ENCODE data around the gene PCDHB3.
"Not testable (repeated sequence)": the region's sequence is repeated elsewhere in the genome, so short reads cannot be mapped to it uniquely, and the experiment has no call there.

PCDHB3 gene

DNA sequence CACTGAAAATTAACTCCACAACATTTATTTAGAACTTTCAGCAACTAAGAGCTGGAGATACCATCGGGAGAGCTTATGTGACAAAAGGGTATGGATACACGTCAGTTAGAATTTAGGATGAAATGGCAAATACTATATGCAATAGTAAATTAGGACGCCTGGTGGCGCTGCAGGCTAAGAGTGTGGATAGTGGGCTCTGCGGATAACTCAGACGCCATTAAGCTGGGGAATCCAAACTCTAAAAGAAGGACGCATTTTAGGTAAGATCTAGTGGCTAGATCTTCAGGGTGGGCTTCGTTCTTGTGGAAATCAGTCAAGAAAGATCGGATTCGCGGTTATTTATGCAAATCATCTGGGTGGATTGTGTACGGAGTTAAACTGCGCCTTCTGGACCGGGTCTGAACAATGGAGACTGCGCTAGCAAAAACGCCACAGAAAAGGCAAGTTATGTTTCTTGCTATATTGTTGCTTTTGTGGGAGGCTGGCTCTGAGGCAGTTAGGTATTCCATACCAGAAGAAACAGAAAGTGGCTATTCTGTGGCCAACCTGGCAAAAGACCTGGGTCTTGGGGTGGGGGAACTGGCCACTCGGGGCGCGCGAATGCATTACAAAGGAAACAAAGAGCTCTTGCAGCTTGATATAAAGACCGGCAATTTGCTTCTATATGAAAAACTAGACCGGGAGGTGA, 34.9 kb downstream of the PCDHB3 start, which contains the start of gene PCDHB5:
Gene PCDHB5, plus strand, starts transcription at position 177 of the 688 bp plus-strand sequence. Its CDS starts 229 bp downstream, at position 406.
- H3K36me3 ChIP-seq (ENCODE audit: control insufficient read depth in 1 of 2, insufficient read depth in 2 of 2, low read length in 2 of 2) = no peaks in the 10 kb centered on the region
- no peaks in the 10 kb centered on the region for H3K4me1 ChIP-seq (ENCODE audit: control insufficient read depth in 1 of 2, insufficient read depth in 2 of 2, low read length in 2 of 2)
- no peak within 1 kb of the TSS for H3K9ac ChIP-seq (ENCODE audit: low read depth in 1 of 2, low read length in 2 of 2)
- H3K27me3 ChIP-seq (ENCODE audit: control insufficient read depth in 1 of 2, insufficient read depth in 2 of 2, low read length in 2 of 2) = no peaks in the 10 kb centered on the region
- H3K4me3 ChIP-seq (ENCODE audit: low read depth in 1 of 2, low read length in 2 of 2) = peak within 1 kb of the TSS in 1 of 2 donors; percentile 32
- H3K9me3 ChIP-seq (ENCODE audit: control insufficient read depth in 1 of 2, low read length in 2 of 2) = peaks cover 19 to 44% of the 10 kb centered on the region in 2 donors
- no peak within 1 kb of the TSS for H3K27ac ChIP-seq (ENCODE audit: low read depth, low read length)

DNA sequence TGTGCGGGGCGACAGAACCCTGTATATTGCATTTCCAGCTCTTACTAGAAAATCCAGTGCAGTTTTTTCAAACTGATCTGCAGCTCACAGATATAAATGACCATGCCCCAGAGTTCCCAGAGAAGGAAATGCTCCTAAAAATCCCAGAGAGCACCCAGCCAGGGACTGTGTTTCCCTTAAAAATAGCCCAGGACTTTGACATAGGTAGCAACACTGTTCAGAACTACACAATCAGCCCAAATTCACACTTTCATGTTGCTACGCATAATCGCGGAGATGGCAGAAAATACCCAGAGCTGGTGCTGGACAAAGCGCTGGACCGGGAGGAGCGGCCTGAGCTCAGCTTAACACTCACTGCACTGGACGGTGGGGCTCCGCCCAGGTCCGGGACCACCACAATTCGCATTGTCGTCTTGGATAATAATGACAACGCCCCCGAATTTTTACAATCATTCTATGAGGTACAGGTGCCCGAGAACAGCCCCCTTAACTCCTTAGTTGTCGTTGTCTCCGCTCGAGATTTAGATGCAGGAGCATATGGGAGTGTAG, 35.5 kb downstream of the PCDHB3 start:
- no peaks in the 10 kb centered on the region for H3K36me3 ChIP-seq (ENCODE audit: control insufficient read depth in 1 of 2, insufficient read depth in 2 of 2, low read length in 2 of 2)
- H3K4me3 ChIP-seq (ENCODE audit: low read depth in 1 of 2, low read length in 2 of 2) = peak overlapping the region in 1 of 2 donors; percentile 10
- H3K9ac ChIP-seq (ENCODE audit: low read depth in 1 of 2, low read length in 2 of 2) = no peak overlapping the region
- no peaks in the 10 kb centered on the region for H3K4me1 ChIP-seq (ENCODE audit: control insufficient read depth in 1 of 2, insufficient read depth in 2 of 2, low read length in 2 of 2)
- no peak overlapping the region for H3K27ac ChIP-seq (ENCODE audit: low read depth, low read length)
- H3K27me3 ChIP-seq (ENCODE audit: control insufficient read depth in 1 of 2, insufficient read depth in 2 of 2, low read length in 2 of 2) = no peaks in the 10 kb centered on the region
- H3K9me3 ChIP-seq (ENCODE audit: control insufficient read depth in 1 of 2, low read length in 2 of 2) = peaks cover 19 to 44% of the 10 kb centered on the region in 2 donors

DNA sequence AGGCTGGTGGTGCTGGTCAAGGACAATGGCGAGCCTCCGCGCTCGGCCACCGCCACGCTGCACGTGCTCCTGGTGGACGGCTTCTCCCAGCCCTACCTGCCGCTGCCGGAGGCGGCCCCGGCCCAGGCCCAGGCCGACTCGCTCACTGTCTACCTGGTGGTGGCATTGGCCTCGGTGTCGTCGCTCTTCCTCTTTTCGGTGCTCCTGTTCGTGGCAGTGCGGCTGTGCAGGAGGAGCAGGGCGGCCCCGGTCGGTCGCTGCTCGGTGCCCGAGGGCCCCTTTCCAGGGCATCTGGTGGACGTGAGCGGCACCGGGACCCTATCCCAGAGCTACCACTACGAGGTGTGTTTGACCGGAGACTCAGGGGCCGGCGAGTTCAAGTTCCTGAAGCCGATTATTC, 37.1 kb downstream of the PCDHB3 start:
- not testable (repeated sequence) for H3K27ac ChIP-seq (ENCODE audit: low read depth, low read length); H3K4me1 ChIP-seq (ENCODE audit: control insufficient read depth in 1 of 2, insufficient read depth in 2 of 2, low read length in 2 of 2); H3K4me3 ChIP-seq (ENCODE audit: low read depth in 1 of 2, low read length in 2 of 2); H3K36me3 ChIP-seq (ENCODE audit: control insufficient read depth in 1 of 2, insufficient read depth in 2 of 2, low read length in 2 of 2); H3K9ac ChIP-seq (ENCODE audit: low read depth in 1 of 2, low read length in 2 of 2); H3K27me3 ChIP-seq (ENCODE audit: control insufficient read depth in 1 of 2, insufficient read depth in 2 of 2, low read length in 2 of 2)
- peaks cover 19 to 42% of the 10 kb centered on the region in 2 donors for H3K9me3 ChIP-seq (ENCODE audit: control insufficient read depth in 1 of 2, low read length in 2 of 2)

GRCh38 chr5:141149812-141150211, 49.5 kb downstream of the PCDHB3 start, which contains the start of gene PCDHB6:
TSS of gene PCDHB6 (plus strand) at chr5:141150057. CDS start at chr5:141150258, 201 bp downstream.
- peaks cover 6 to 15% of the 10 kb centered on the region in 2 donors for H3K9me3 ChIP-seq (ENCODE audit: control insufficient read depth in 1 of 2, low read length in 2 of 2)
- no peak within 1 kb of the TSS for H3K27ac ChIP-seq (ENCODE audit: low read depth, low read length)
- H3K9ac ChIP-seq (ENCODE audit: low read depth in 1 of 2, low read length in 2 of 2) = no peak within 1 kb of the TSS
- no peaks in the 10 kb centered on the region for H3K27me3 ChIP-seq (ENCODE audit: control insufficient read depth in 1 of 2, insufficient read depth in 2 of 2, low read length in 2 of 2)
- H3K36me3 ChIP-seq (ENCODE audit: control insufficient read depth in 1 of 2, insufficient read depth in 2 of 2, low read length in 2 of 2) = no peaks in the 10 kb centered on the region
- no peak within 1 kb of the TSS for H3K4me3 ChIP-seq (ENCODE audit: low read depth in 1 of 2, low read length in 2 of 2)
- H3K4me1 ChIP-seq (ENCODE audit: control insufficient read depth in 1 of 2, insufficient read depth in 2 of 2, low read length in 2 of 2) = no peaks in the 10 kb centered on the region

- Histone ChIP-seq H3K27me3 (ENCODE audit: control insufficient read depth in 1 of 2, insufficient read depth in 2 of 2, low read length in 2 of 2) (no peaks in the 10 kb centered on the region), H3K4me3 (ENCODE audit: low read depth in 1 of 2, low read length in 2 of 2) (no peak overlapping the region), H3K9ac (ENCODE audit: low read depth in 1 of 2, low read length in 2 of 2) (no peak overlapping the region), H3K9me3 (ENCODE audit: control insufficient read depth in 1 of 2, low read length in 2 of 2) (peaks cover 6 to 20% of the 10 kb centered on the region in 2 donors), H3K4me1 (ENCODE audit: control insufficient read depth in 1 of 2, insufficient read depth in 2 of 2, low read length in 2 of 2) (no peaks in the 10 kb centered on the region), H3K36me3 (ENCODE audit: control insufficient read depth in 1 of 2, insufficient read depth in 2 of 2, low read length in 2 of 2) (no peaks in the 10 kb centered on the region), H3K27ac (ENCODE audit: low read depth, low read length) (no peak overlapping the region)
Measured at GRCh38 chr5:141150224-141150992, 50.1 kb downstream of the PCDHB3 start.

- no peak overlapping the region for H3K27ac ChIP-seq (ENCODE audit: low read depth, low read length)
- H3K36me3 ChIP-seq (ENCODE audit: control insufficient read depth in 1 of 2, insufficient read depth in 2 of 2, low read length in 2 of 2) = no peaks in the 10 kb centered on the region
- no peaks in the 10 kb centered on the region for H3K4me1 ChIP-seq (ENCODE audit: control insufficient read depth in 1 of 2, insufficient read depth in 2 of 2, low read length in 2 of 2)
- H3K9me3 ChIP-seq (ENCODE audit: control insufficient read depth in 1 of 2, low read length in 2 of 2) = peaks cover 9 to 22% of the 10 kb centered on the region in 2 donors
- H3K9ac ChIP-seq (ENCODE audit: low read depth in 1 of 2, low read length in 2 of 2) = no peak overlapping the region
- H3K27me3 ChIP-seq (ENCODE audit: control insufficient read depth in 1 of 2, insufficient read depth in 2 of 2, low read length in 2 of 2) = no peaks in the 10 kb centered on the region
- H3K4me3 ChIP-seq (ENCODE audit: low read depth in 1 of 2, low read length in 2 of 2) = no peak overlapping the region
Measured at GRCh38 chr5:141150993-141151325, 50.7 kb downstream of the PCDHB3 start.

DNA sequence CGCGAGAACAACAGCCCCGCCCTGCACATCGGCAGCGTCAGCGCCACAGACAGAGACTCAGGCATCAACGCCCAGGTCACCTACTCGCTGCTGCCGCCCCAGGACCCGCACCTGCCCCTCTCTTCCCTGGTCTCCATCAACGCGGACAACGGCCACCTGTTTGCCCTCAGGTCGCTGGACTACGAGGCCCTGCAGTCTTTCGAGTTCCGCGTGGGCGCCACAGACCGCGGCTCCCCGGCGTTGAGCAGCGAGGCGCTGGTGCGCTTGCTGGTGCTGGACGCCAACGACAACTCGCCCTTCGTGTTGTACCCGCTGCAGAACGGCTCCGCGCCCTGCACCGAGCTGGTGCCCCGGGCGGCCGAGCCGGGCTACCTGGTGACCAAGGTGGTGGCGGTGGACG, 51.4 kb downstream of the PCDHB3 start:
- not testable (repeated sequence) for H3K4me1 ChIP-seq (ENCODE audit: control insufficient read depth in 1 of 2, insufficient read depth in 2 of 2, low read length in 2 of 2); H3K27me3 ChIP-seq (ENCODE audit: control insufficient read depth in 1 of 2, insufficient read depth in 2 of 2, low read length in 2 of 2); H3K4me3 ChIP-seq (ENCODE audit: low read depth in 1 of 2, low read length in 2 of 2); H3K27ac ChIP-seq (ENCODE audit: low read depth, low read length); H3K36me3 ChIP-seq (ENCODE audit: control insufficient read depth in 1 of 2, insufficient read depth in 2 of 2, low read length in 2 of 2); H3K9ac ChIP-seq (ENCODE audit: low read depth in 1 of 2, low read length in 2 of 2)
- peaks cover 14 to 28% of the 10 kb centered on the region in 2 donors for H3K9me3 ChIP-seq (ENCODE audit: control insufficient read depth in 1 of 2, low read length in 2 of 2)

- H3K4me1 ChIP-seq (ENCODE audit: control insufficient read depth in 1 of 2, insufficient read depth in 2 of 2, low read length in 2 of 2); H3K27ac ChIP-seq (ENCODE audit: low read depth, low read length); H3K9ac ChIP-seq (ENCODE audit: low read depth in 1 of 2, low read length in 2 of 2); H3K4me3 ChIP-seq (ENCODE audit: low read depth in 1 of 2, low read length in 2 of 2); H3K27me3 ChIP-seq (ENCODE audit: control insufficient read depth in 1 of 2, insufficient read depth in 2 of 2, low read length in 2 of 2); H3K36me3 ChIP-seq (ENCODE audit: control insufficient read depth in 1 of 2, insufficient read depth in 2 of 2, low read length in 2 of 2): not testable (repeated sequence)
- H3K9me3 ChIP-seq (ENCODE audit: control insufficient read depth in 1 of 2, low read length in 2 of 2) = peaks cover 16 to 33% of the 10 kb centered on the region in 2 donors
Measured at GRCh38 chr5:141152096-141152495, 51.8 kb downstream of the PCDHB3 start.

Measured in duodenal mucosa (tissue), 2 donors.